Stromal cell of bone marrow (primary cell): ENCODE measurements around the gene UBE2G2.

Experiments used
- DNase-seq: peaks from one replicate; pipeline ENCODE4 v3.0.0-alpha.2; 2012; ENCODE audit warnings: low read depth

The UBE2G2 gene

GRCh38 chr21:44801468-44802395 is at the start of gene UBE2G2:
TSS of gene UBE2G2 (minus strand) at chr21:44801820. CDS start at chr21:44801748, 72 bp downstream.
- peak; percentile 44 for DNase-seq

- no peak for DNase-seq
Measured at GRCh38 chr21:44850905-44851657, 49.5 kb upstream of the UBE2G2 start.

- no peak for DNase-seq
Measured at GRCh38 chr21:44850208-44850800, 48.7 kb upstream of the UBE2G2 start.

- no peak for DNase-seq
Measured at GRCh38 chr21:44849616-44850130, 48.1 kb upstream of the UBE2G2 start.

GRCh38 chr21:44848821-44849521 is 47.4 kb upstream of the UBE2G2 start:
- no peak for DNase-seq

GRCh38 chr21:44847261-44848056 is 45.8 kb upstream of the UBE2G2 start:
- DNase-seq: no peak

- no peak for DNase-seq
Measured at GRCh38 chr21:44846485-44847260, 45.1 kb upstream of the UBE2G2 start.

- DNase-seq: no peak
Measured at GRCh38 chr21:44846224-44846484, 44.5 kb upstream of the UBE2G2 start.

- DNase-seq: no peak
Measured at GRCh38 chr21:44845418-44846223, 44.0 kb upstream of the UBE2G2 start.

- DNase-seq: no peak
Measured at GRCh38 chr21:44844256-44844655, 42.6 kb upstream of the UBE2G2 start.

GRCh38 chr21:44842721-44843445 is 41.3 kb upstream of the UBE2G2 start:
- DNase-seq: no peak

- no peak for DNase-seq
Measured at GRCh38 chr21:44842087-44842486, 40.5 kb upstream of the UBE2G2 start.

GRCh38 chr21:44840771-44841170 is 39.2 kb upstream of the UBE2G2 start:
- no peak for DNase-seq

GRCh38 chr21:44838951-44839350 is 37.3 kb upstream of the UBE2G2 start:
- no peak for DNase-seq

GRCh38 chr21:44838039-44838895 is 36.6 kb upstream of the UBE2G2 start:
- DNase-seq: no peak

- no peak for DNase-seq
Measured at GRCh38 chr21:44837537-44837936, 35.9 kb upstream of the UBE2G2 start.

GRCh38 chr21:44836666-44837471 is 35.2 kb upstream of the UBE2G2 start:
- DNase-seq: no peak
